Skeletal muscle satellite cell (primary cell): ENCODE measurements around the gene CCDC6.
"Not testable (repeated sequence)": the region's sequence is repeated elsewhere in the genome, so short reads cannot be mapped to it uniquely, and the experiment has no call there.

Source experiments
- H3K27me3 ChIP-seq: 2 replicates; pipeline ENCODE4 v1.7.0; 2013; ENCODE audit warnings: low read length; ENCODE audit not compliant: control insufficient read depth, insufficient read depth
- H3K36me3 ChIP-seq: 2 replicates; pipeline ENCODE4 v1.7.0; 2013; ENCODE audit warnings: mild to moderate bottlenecking, control low read depth, low read length; ENCODE audit not compliant: insufficient read depth
- H3K4me1 ChIP-seq: 2 replicates; pipeline ENCODE4 v1.7.0; 2013; ENCODE audit warnings: low read length; ENCODE audit not compliant: control insufficient read depth, insufficient read depth
- H3K4me2 ChIP-seq: 2 replicates; pipeline ENCODE4 v1.7.0; 2013; ENCODE audit warnings: mild to moderate bottlenecking, low read length
- H3K4me3 ChIP-seq: 2 replicates; pipeline ENCODE4 v1.7.0; 2013; ENCODE audit warnings: low read length
- H3K9ac ChIP-seq: 2 replicates; pipeline ENCODE4 v1.7.0; 2013; ENCODE audit warnings: mild to moderate bottlenecking, low read depth, low read length, moderate library complexity
- H3K9me3 ChIP-seq: replicated peaks from 2 replicates; pipeline ENCODE4 v1.7.0; 2013; ENCODE audit warnings: mild to moderate bottlenecking, control low read depth, low read length

CCDC6 gene

DNA sequence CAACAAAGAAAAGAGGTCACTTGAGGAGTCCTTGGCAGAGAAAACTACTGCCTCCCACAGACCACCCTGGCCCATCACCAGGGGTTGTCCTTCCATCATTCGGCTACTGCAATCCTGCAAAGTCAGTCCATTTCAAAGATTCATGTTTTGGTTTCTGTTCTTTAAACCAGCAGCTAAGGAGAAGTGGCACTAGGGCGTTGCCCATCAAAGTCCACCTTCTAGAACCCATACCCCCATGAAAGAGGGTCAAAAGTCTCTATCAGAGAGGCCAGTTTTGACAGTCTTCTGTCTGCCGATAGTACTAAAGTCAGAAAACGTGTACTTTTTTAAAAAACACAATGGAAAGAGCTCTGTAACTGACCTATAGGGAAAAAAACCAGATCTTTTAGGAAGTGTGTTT, 14.4 kb downstream of the CCDC6 start:
- H3K4me2 ChIP-seq, result no peak overlapping the region
- no peaks in the 10 kb centered on the region for H3K36me3 ChIP-seq
- H3K4me1 ChIP-seq, result peaks cover 17% of the 10 kb centered on the region
- H3K9me3 ChIP-seq, result no peaks in the 10 kb centered on the region
- no peaks in the 10 kb centered on the region for H3K27me3 ChIP-seq
- H3K4me3 ChIP-seq, result no peak overlapping the region
- H3K9ac ChIP-seq, result no peak overlapping the region

DNA sequence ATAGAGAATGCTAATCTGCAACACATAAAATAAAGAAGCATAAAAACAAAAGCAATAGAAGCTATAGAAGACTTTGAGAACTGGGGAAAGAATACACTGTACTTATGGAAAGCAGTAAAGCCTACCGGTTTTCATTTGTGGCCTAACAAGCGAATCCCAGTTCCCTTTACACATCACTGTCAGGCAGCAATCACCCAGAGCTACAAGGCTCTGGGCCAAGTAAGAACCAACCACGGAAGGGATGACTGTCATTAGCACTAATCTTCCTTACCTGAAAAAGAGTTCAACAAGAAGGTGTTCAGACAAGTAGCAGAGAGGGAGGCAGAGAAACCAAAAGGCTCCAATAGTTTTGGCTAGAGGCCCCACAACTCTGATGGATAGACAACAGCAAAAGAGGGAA, 15.0 kb downstream of the CCDC6 start:
- Histone ChIP-seq H3K4me2 (no peak overlapping the region), H3K9me3 (no peaks in the 10 kb centered on the region), H3K27me3 (no peaks in the 10 kb centered on the region), H3K9ac (no peak overlapping the region), H3K36me3 (no peaks in the 10 kb centered on the region), H3K4me1 (peaks cover 17% of the 10 kb centered on the region), H3K4me3 (no peak overlapping the region)

DNA sequence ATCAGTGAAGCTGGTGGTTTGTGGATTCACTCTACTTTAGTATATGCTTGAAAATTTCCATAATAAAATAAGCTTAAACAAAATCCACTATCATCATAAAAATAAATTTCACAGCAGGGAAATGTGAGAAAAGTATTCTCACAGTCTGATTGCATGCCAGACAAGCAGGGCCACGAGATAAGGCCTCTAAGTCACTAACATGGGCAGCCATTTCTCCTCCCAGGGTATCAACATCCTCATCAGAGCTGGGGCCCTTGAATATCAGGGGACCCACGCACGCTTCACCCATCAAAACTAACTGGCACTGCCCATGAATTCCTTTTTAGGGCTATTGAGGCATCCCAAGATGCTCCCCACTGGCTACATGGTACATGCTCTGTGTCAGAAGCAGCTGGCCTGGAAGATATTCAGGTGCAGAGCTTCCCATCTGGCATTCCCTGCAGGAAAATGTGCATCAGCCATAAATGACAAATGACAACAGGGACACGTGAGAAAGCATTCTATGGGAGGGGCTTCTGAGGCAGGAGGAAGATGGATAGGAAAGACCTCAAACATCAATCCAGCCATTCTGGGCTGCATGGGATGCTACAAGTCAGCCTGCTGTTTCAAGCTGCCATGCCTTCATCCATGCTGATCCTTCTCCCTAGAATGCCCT, 17.4 kb downstream of the CCDC6 start:
- no peaks in the 10 kb centered on the region for H3K36me3 ChIP-seq
- no peaks in the 10 kb centered on the region for H3K9me3 ChIP-seq
- peaks cover 10% of the 10 kb centered on the region for H3K4me1 ChIP-seq
- H3K4me2 ChIP-seq, result no peak overlapping the region
- no peaks in the 10 kb centered on the region for H3K27me3 ChIP-seq
- no peak overlapping the region for H3K4me3 ChIP-seq
- no peak overlapping the region for H3K9ac ChIP-seq

DNA sequence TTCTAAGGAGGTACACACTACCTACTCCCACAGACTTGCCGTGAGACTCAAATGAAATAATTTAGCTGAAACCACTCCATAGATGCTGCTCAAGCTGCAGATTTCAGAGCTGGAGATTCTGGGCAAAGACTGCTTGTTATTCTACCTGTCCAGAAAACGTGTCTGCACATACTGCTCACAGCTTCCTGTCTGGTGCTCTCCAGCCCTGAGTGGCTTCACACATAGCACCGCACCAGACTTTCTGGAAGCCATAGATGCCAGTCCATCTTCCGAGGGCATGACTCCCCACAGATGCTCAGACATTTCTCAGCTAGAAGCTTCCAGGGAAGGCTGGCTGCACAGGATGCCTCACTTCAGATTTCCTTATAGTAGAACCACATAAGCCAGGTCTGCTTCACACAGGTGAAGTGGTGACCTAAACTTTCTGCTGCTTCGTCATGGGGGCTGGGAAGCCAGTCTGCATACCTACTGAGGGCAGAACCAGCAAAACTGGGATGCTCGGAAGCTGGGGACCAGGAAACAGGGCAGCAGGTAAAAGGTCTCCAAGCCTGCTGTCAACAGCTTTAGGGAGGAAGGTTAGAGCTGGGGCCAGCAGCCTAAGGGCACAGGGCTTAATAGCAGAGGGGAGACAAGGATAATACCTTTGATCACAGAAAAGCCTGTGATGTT, 18.2 kb downstream of the CCDC6 start:
- Histone ChIP-seq H3K27me3 (no peaks in the 10 kb centered on the region), H3K4me2 (no peak overlapping the region), H3K36me3 (no peaks in the 10 kb centered on the region), H3K4me1 (peaks cover 6% of the 10 kb centered on the region), H3K4me3 (no peak overlapping the region), H3K9ac (no peak overlapping the region), H3K9me3 (no peaks in the 10 kb centered on the region)

DNA sequence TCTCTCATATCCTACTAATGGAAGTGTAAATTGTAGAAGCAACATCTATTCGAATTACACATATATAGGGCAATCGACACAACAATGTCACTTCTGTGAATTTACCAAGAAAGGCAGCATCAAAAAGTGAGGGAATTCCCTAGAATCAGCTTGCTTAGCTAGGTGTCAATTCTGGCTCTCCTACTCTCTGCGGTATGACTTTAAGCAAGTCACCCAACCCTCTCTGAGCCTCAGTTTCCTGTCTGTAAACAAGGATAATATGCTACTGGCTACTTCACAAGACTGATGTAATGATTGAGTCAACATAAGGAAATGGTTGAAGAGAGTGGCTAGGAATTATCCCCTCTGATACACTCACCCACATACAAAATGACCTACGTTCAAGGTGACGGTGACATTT, 19.4 kb downstream of the CCDC6 start:
- H3K27me3 ChIP-seq, result no peaks in the 10 kb centered on the region
- H3K36me3 ChIP-seq, result no peaks in the 10 kb centered on the region
- H3K4me3 ChIP-seq, result no peak overlapping the region
- H3K9ac ChIP-seq, result no peak overlapping the region
- H3K4me1 ChIP-seq, result no peaks in the 10 kb centered on the region
- no peaks in the 10 kb centered on the region for H3K9me3 ChIP-seq
- H3K4me2 ChIP-seq, result no peak overlapping the region

DNA sequence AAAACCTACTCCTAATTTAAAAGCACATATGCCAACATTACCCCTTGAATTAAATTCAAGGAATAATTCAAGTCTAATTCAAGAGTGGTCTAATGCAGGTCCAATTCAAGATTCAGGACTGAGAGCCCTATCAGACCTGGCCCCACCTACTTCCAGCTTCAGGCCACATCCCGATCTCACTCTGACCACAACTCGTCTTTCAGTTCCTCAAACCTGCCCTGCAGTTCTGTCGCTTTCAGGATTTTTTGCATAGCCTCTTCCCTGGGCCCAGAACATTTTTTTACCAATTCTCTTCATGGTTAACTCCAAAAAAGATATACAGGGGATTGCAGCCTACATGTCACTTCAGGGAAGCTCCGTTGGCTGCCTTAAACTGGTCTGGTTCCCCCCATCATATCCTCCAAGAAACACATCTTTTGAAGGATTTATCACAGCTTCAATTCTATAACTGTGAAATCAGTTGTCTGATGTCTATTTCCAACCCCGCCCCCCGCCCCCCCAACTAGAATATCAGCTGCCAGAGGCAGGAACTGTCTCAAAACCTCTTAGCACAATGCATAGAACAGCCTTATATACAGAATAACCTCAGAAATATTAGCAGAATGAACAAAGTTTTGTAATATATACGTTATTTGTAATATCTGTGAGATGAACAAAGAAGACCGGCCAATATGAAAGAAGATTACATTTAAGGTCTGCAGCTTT, 20.8 kb downstream of the CCDC6 start:
- Histone ChIP-seq H3K4me1 (no peaks in the 10 kb centered on the region), H3K4me3 (no peak overlapping the region), H3K4me2 (no peak overlapping the region), H3K27me3 (no peaks in the 10 kb centered on the region), H3K9ac (no peak overlapping the region), H3K9me3 (no peaks in the 10 kb centered on the region), H3K36me3 (no peaks in the 10 kb centered on the region)

DNA sequence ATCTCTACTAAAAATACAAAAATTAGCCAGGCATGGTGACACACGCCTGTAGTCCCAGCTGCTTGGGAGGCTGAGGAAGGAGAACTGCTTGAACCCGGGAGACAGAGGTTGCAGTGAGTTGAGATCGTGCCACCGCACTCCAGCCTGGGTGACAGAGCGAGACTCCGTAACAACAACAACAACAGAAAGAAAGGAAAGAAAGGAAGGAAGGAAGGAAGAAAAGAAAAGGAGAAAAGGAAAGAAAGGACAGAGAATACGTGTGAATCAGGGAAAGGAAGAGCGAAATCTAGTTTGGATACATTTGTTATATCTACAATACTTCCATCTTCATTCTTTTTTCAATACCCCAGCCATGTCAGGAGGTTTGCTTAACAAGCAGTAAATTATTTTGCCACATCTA, 21.5 kb downstream of the CCDC6 start:
- not testable (repeated sequence) for H3K9ac ChIP-seq, H3K36me3 ChIP-seq, H3K4me1 ChIP-seq, H3K9me3 ChIP-seq, H3K27me3 ChIP-seq, H3K4me3 ChIP-seq, H3K4me2 ChIP-seq

DNA sequence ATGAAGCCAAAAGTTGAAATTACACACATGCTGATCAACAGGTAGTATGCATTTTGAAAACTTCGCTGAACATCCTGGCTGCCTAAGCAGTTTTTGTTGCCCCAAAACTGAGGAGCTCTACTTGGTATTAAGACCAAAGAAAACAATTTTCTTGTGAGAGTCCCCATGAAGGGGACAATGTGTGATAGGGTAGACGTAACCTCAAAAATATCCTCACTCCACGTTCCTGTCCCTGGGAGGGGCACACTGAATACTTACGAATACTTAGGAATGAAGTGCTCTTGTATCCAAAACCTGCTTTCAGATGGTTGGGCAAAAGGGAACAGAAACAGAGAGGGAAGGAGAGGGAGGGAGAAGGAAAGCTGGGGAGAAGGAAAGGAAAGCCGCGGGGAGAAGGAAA, 24.7 kb downstream of the CCDC6 start:
- H3K4me1 ChIP-seq, result peaks cover 19% of the 10 kb centered on the region
- H3K27me3 ChIP-seq, result no peaks in the 10 kb centered on the region
- no peak overlapping the region for H3K4me3 ChIP-seq
- H3K9me3 ChIP-seq, result no peaks in the 10 kb centered on the region
- no peak overlapping the region for H3K4me2 ChIP-seq
- no peak overlapping the region for H3K9ac ChIP-seq
- H3K36me3 ChIP-seq, result no peaks in the 10 kb centered on the region

DNA sequence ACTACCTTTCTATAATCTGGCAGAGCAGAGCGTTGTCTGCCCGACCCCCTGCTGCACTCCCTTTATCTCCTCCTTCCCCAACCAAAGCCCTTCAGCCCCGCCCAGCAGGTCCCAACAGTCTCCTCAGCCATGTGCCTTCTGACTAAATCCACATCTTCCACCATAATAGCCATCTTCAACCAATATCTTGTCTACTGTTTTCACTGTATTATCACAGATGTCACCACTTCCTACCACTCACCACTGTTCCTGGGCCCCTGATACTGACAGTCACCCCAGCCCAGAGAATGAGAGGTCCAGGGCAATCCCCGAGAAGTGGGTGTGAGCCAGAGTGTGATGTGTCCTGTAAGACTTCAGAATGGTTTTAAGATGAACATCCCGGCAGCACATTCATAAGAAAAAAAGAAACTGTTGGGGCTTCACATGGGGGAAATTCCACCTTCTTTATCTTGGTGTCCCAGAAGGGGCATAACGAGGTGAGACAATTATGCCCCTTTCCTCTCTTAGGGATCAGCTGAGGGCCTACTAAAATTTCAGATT, 25.3 kb downstream of the CCDC6 start:
- no peaks in the 10 kb centered on the region for H3K9me3 ChIP-seq
- no peak overlapping the region for H3K4me3 ChIP-seq
- no peaks in the 10 kb centered on the region for H3K36me3 ChIP-seq
- H3K4me1 ChIP-seq, result peaks cover 25% of the 10 kb centered on the region
- no peak overlapping the region for H3K4me2 ChIP-seq
- no peak overlapping the region for H3K9ac ChIP-seq
- H3K27me3 ChIP-seq, result no peaks in the 10 kb centered on the region

DNA sequence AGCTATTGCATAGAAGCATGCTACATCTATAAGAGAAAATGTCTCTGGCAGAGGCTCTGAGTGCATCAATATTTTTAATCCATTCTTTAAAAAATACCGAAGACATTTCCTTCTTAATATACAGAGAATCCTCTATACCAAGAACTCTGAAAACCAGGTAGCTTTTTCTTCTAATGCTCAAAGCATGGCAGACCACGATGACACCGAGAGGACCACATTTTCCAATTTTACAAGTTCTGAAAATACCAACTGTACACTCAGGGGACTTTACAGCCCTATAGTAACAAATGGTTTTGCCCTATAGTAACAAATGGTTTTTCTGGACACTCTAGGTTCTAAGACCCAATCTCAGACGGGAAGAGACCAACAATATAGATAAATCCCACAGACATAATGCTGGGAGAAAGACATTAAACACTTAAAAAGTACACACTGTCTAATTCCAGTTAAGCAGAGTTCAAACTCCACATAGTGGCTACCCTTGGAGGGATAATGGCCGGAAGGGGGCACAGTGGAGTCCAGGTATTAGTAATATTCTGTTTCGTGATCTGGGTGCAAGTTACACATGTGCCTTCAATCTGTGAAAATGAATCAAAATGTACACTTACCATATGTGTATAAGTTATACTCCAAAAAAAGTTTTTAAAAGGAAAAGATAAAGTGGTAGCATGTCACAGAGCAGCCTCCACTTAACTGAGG, 26.2 kb downstream of the CCDC6 start:
- Histone ChIP-seq H3K36me3 (no peaks in the 10 kb centered on the region), H3K4me1 (peaks cover 28% of the 10 kb centered on the region), H3K27me3 (no peaks in the 10 kb centered on the region), H3K9ac (no peak overlapping the region), H3K9me3 (no peaks in the 10 kb centered on the region), H3K4me3 (no peak overlapping the region), H3K4me2 (no peak overlapping the region)

DNA sequence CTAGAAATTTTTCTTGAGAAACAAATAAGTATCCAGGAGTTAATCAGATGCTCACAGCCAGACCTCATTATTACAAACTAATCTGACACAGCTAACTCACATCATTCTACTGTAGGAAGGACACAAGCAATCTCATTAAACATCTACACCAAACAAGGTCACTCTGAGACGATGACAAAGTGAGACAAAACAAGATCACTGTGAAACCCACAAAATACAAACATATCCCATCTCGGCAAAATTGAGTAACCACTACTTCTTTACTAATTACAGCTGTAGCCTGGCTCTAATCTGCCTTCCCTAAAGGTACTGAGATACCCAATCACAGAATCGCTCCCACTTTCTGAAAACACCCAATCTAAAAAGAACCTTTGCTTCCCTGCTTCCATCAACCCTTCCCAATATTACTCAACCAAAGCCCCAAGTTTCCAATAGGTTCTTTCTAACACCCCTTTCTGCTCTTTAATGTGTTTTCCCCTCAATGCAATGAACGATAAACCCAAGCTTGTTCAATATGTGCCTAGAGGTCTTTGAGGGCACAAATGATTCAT, 26.9 kb downstream of the CCDC6 start:
- no peaks in the 10 kb centered on the region for H3K27me3 ChIP-seq
- no peaks in the 10 kb centered on the region for H3K9me3 ChIP-seq

More for the DNA sequence above, 26.9 kb downstream of the CCDC6 start:
- peaks cover 28% of the 10 kb centered on the region for H3K4me1 ChIP-seq
- H3K9ac ChIP-seq, result no peak overlapping the region
- no peaks in the 10 kb centered on the region for H3K36me3 ChIP-seq
- no peak overlapping the region for H3K4me2 ChIP-seq
- H3K4me3 ChIP-seq, result no peak overlapping the region
